Keratinocyte (primary cell): ENCODE data around the gene TMEM131. TPM values are rescaled to one million over a fixed set of nuclear protein-coding genes. Genes with fewer than 3 reads are reported as not detected.

Experiments used
- DNase-seq: peaks from one replicate; pipeline ENCODE4 v3.0.0-alpha.2; 2011; ENCODE audit warnings: low read depth, missing footprints, low spot score
- FAIRE-seq: peaks from 2 replicates; lab custom pipeline; 2011; peaks lifted over from hg19 to GRCh38; lab: Jason Lieb, UNC
- H2AFZ ChIP-seq: 2 replicates; pipeline ENCODE4 v1.6.0; 2012; ENCODE audit warnings: low read length, control low read depth, inconsistent platforms; ENCODE audit not compliant: control insufficient read depth
- H3K27ac ChIP-seq: 2 replicates; pipeline ENCODE4 v1.5.1; 2011; ENCODE audit warnings: low read length; ENCODE audit not compliant: control insufficient read depth, insufficient read depth
- H3K27me3 ChIP-seq: 3 replicates; pipeline ENCODE4 v1.6.0; 2011; ENCODE audit warnings: low read length; ENCODE audit not compliant: control insufficient read depth, insufficient read depth; ENCODE audit errors: extremely low read depth
- H3K36me3 ChIP-seq, 2 experiments: 2 replicates in 1 of 2; 3 replicates in 1 of 2; pipeline ENCODE4 v1.5.1; 2011; ENCODE audit warnings: low read length in 2 of 2, mild to moderate bottlenecking in 1 of 2; ENCODE audit not compliant: control insufficient read depth in 2 of 2, insufficient read depth in 2 of 2; ENCODE audit errors: extremely low read depth in 1 of 2
- H3K4me1 ChIP-seq: 3 replicates; pipeline ENCODE4 v1.5.1; 2011; ENCODE audit warnings: low read length; ENCODE audit not compliant: control insufficient read depth, insufficient read depth; ENCODE audit errors: extremely low read depth
- H3K4me2 ChIP-seq: 3 replicates; pipeline ENCODE4 v1.6.0; 2011; ENCODE audit warnings: low read depth, low read length; ENCODE audit not compliant: control insufficient read depth, insufficient read depth; ENCODE audit errors: extremely low read depth
- H3K4me3 ChIP-seq, 3 experiments: fragments of 200-600 bp in 1 of 3; sonication (generic) in 1 of 3; 2 replicates in 2 of 3; 3 replicates in 1 of 3; pipeline ENCODE4 v1.5.1; 2011 to 2016; ENCODE audit warnings: low read length in 3 of 3, mild to moderate bottlenecking in 3 of 3, control low read depth in 2 of 3, inconsistent platforms in 1 of 3, low read depth in 1 of 3, mixed read lengths in 1 of 3, mixed run types in 1 of 3, moderate library complexity in 1 of 3; ENCODE audit not compliant: control insufficient read depth in 2 of 3, insufficient read depth in 2 of 3; ENCODE audit errors: extremely low read depth in 1 of 3
- H3K79me2 ChIP-seq: 2 replicates; pipeline ENCODE4 v1.6.0; 2012; ENCODE audit warnings: low read length; ENCODE audit not compliant: control insufficient read depth, insufficient read depth
- H3K9ac ChIP-seq: 3 replicates; pipeline ENCODE4 v1.6.0; 2011; ENCODE audit warnings: low read length; ENCODE audit not compliant: control insufficient read depth, insufficient read depth; ENCODE audit errors: extremely low read depth
- H3K9me1 ChIP-seq: 3 replicates; pipeline ENCODE4 v1.6.0; 2011; ENCODE audit warnings: low read length; ENCODE audit not compliant: control insufficient read depth, insufficient read depth; ENCODE audit errors: extremely low read depth
- H3K9me3 ChIP-seq: 2 replicates; pipeline ENCODE4 v1.5.1; 2012; ENCODE audit warnings: low read depth, low read length; ENCODE audit not compliant: control insufficient read depth
- H4K20me1 ChIP-seq: 3 replicates; pipeline ENCODE4 v1.6.0; 2011; ENCODE audit warnings: low read length; ENCODE audit not compliant: control insufficient read depth, insufficient read depth; ENCODE audit errors: extremely low read depth
- EZH2 ChIP-seq: IDR thresholded peaks from one replicate; pipeline ENCODE4 v1.6.1; 2012; ENCODE audit warnings: inconsistent platforms, mild to moderate bottlenecking, low read length, moderate library complexity
- dilution Hi-C: fragments of 300-500 bp; cut with MboI; formaldehyde crosslinking; loops from one replicate; pipeline ENCODE4 v1.7.0; 2020; ENCODE audit warnings: low sequenced_read_pairs; ENCODE audit not compliant: extremely low pct_ligation_motif_present
- polyA plus RNA-seq, 5 experiments: library from polyadenylated mRNA; depleted of rRNA in 3 of 5; stranded (reverse) in 3 of 5; stranded (forward) in 1 of 5; unstranded in 1 of 5; fragments of >200 nt; gene quantifications; 1 replicate in 1 of 5; 2 replicates in 3 of 5; 3 replicates in 1 of 5; pipeline versions ENCODE4 v1.2.1 to v1.2.3, GENCODE V29; 2011 to 2012; ENCODE audit warnings: missing spikeins in 2 of 5, low read depth in 1 of 5, low replicate concordance in 1 of 5
- TF ChIP-seq, protein P1 (sequence below), 3 experiments: IDR thresholded peaks in 1 of 3; conservative IDR thresholded peaks in 1 of 3; optimal IDR thresholded peaks in 1 of 3; 2 replicates in 2 of 3; 3 replicates in 1 of 3; pipeline versions ENCODE3 to v1.5.1; 2011; ENCODE audit warnings: low read length in 3 of 3, mild to moderate bottlenecking in 3 of 3, moderate library complexity in 2 of 3, control low read depth in 1 of 3, inconsistent platforms in 1 of 3; ENCODE audit not compliant: insufficient read depth in 2 of 3; ENCODE audit errors: extremely low read depth in 1 of 3

TMEM131 gene
- polyA plus RNA-seq, 1 donor (not counting 4 experiments of a cell fraction or from before 2014, with no cell fraction given): 25.5 TPM

DNA sequence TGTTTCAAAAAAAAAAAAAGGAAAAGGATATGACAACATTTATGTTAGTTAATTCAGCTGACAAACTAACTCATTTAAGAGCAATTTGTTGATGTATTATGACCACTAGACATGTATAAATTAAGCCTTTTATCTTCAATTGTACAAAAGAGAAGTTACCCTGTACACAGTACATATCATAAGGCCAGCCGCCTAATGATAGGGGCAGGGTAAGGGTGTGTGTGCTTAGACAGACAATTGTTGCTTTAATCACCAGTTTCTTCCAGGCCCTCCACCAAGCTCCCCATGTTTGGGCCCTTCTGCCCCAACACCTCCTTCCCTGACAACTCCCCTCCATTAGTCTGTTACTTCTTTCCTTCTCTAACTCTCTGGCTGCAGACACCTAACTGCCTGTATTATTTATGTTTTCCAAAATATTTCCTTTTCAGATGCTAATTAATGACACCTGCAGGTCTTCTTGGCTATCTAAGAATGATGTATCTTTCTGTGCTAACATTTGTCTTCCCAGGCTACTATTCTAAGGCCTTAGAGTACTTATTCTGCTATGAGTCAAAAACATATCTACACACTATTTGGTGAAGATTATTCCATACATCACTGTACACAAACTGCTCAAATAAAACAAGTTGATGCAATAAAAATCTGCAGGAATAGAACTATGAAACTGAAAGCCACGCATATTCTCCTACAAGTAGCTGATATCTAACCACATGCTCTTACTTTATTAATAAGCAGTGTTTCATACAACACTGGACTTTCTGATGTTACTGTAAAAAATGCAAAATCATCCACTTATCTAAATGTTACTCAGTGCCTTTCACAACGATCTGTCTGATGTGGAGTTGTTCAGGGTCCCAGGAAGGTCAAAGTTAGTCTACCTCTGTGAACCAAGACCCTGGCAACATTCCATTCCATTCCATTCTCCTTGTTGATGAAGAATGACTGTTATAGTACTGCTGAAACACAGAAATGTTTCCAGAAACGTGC lies 26.4 kb downstream of the TMEM131 start:
- no peak for FAIRE-seq

DNA sequence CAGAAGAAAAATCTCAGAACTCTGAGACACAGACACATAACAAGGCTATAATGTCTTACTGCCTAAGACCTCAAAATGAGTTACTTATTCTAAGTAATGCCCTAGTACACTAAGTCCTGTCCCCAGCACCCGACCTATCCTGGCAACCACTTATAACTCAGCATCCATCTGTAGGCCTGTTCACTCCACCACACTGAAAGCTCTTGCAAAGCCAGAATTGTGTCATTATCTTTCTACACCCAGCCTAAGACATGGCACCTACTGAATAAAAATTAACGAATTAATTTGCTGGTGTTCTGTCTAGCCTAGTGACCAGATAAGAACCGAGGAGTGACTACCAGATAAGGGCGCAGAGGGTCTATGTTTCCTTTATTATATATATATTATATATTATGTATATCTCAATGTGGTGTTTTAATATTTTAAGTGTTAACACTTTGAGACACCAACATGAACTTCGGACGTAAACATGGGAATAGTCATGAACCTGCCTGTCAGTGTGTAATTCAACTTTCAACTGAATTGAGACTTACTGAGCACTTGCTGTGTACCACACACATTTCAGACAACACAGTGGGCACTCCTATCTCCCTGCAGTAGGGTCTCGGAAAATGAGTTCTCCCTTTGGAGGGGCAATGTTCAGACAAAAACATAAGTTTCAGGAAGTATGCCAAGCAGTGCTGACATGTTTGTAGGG lies 27.7 kb downstream of the TMEM131 start:
- DNase-seq: no peak
- H3K4me2 ChIP-seq: no peak overlapping the region
- peaks cover 96% of the 10 kb centered on the region for H3K79me2 ChIP-seq
- H4K20me1 ChIP-seq: peaks cover 6% of the 10 kb centered on the region
- no peak overlapping the region for H3K9ac ChIP-seq
- peaks cover 20% of the 10 kb centered on the region for H3K4me1 ChIP-seq
- H2AFZ ChIP-seq: no peak overlapping the region
- no peak for FAIRE-seq
- H3K9me1 ChIP-seq: no peaks in the 10 kb centered on the region
- no peak overlapping the region for H3K27ac ChIP-seq
- no peaks in the 10 kb centered on the region for H3K27me3 ChIP-seq
- no peaks in the 10 kb centered on the region for H3K36me3 ChIP-seq
- TF ChIP-seq EZH2: no peak
- TF ChIP-seq, protein P1, sequence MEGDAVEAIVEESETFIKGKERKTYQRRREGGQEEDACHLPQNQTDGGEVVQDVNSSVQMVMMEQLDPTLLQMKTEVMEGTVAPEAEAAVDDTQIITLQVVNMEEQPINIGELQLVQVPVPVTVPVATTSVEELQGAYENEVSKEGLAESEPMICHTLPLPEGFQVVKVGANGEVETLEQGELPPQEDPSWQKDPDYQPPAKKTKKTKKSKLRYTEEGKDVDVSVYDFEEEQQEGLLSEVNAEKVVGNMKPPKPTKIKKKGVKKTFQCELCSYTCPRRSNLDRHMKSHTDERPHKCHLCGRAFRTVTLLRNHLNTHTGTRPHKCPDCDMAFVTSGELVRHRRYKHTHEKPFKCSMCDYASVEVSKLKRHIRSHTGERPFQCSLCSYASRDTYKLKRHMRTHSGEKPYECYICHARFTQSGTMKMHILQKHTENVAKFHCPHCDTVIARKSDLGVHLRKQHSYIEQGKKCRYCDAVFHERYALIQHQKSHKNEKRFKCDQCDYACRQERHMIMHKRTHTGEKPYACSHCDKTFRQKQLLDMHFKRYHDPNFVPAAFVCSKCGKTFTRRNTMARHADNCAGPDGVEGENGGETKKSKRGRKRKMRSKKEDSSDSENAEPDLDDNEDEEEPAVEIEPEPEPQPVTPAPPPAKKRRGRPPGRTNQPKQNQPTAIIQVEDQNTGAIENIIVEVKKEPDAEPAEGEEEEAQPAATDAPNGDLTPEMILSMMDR (optimal IDR thresholded peaks at IDR 0.05 in 1 of 3, IDR thresholded peaks at IDR 0.05 in 1 of 3, conservative IDR thresholded peaks at IDR 0.05 in 1 of 3; ENCODE audit: extremely low read depth in 1 of 3, insufficient read depth in 2 of 3, low read length in 3 of 3): no peak
- dilution Hi-C loops: no loop called here
- H3K4me3 ChIP-seq: no peak overlapping the region
- H3K9me3 ChIP-seq: no peaks in the 10 kb centered on the region

More for the DNA sequence above, 26.4 kb downstream of the TMEM131 start:
- peaks cover 97% of the 10 kb centered on the region for H3K79me2 ChIP-seq
- no peaks in the 10 kb centered on the region for H3K9me1 ChIP-seq
- H3K9me3 ChIP-seq: no peaks in the 10 kb centered on the region
- peaks cover 6% of the 10 kb centered on the region for H4K20me1 ChIP-seq
- DNase-seq: no peak
- no peaks in the 10 kb centered on the region for H3K27me3 ChIP-seq
- no peak overlapping the region for H2AFZ ChIP-seq
- H3K27ac ChIP-seq: no peak overlapping the region
- H3K4me1 ChIP-seq: peaks cover 11% of the 10 kb centered on the region
- no peak overlapping the region for H3K4me3 ChIP-seq
- H3K9ac ChIP-seq: no peak overlapping the region
- H3K36me3 ChIP-seq: no peaks in the 10 kb centered on the region
- no peak for TF ChIP-seq EZH2
- TF ChIP-seq, protein P1 (optimal IDR thresholded peaks at IDR 0.05 in 1 of 3, IDR thresholded peaks at IDR 0.05 in 1 of 3, conservative IDR thresholded peaks at IDR 0.05 in 1 of 3; ENCODE audit: extremely low read depth in 1 of 3, insufficient read depth in 2 of 3, low read length in 3 of 3): no peak
- dilution Hi-C loops: no loop called here
- H3K4me2 ChIP-seq: no peak overlapping the region
